ENCODE data around the gene PROK1.

DNA sequence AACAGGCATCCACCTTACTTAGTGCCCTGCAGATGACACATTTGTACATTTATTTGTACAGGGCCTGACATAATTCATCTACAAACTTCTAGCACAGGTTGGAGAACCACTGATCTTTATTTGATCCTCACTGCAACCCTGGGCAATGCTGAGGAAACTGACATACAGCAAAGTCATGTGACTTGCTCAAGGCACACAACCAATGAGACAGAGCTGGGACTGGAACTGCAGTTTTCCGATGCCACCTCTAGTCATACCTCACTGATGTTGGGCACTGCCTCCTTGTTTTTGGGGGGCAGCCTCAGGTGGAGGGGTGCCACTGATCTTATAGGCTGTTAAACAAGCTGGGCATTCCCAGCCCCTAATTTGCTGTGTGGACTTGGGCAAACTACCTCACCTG is 3.4 kb downstream of the PROK1 start:
- TF ChIP-seq, protein P1, sequence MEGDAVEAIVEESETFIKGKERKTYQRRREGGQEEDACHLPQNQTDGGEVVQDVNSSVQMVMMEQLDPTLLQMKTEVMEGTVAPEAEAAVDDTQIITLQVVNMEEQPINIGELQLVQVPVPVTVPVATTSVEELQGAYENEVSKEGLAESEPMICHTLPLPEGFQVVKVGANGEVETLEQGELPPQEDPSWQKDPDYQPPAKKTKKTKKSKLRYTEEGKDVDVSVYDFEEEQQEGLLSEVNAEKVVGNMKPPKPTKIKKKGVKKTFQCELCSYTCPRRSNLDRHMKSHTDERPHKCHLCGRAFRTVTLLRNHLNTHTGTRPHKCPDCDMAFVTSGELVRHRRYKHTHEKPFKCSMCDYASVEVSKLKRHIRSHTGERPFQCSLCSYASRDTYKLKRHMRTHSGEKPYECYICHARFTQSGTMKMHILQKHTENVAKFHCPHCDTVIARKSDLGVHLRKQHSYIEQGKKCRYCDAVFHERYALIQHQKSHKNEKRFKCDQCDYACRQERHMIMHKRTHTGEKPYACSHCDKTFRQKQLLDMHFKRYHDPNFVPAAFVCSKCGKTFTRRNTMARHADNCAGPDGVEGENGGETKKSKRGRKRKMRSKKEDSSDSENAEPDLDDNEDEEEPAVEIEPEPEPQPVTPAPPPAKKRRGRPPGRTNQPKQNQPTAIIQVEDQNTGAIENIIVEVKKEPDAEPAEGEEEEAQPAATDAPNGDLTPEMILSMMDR (conservative IDR thresholded peaks at IDR 0.05; ENCODE audit: low read depth, low read length), result no peak
- TF ChIP-seq EZH2 (IDR thresholded peaks at IDR 0.05; ENCODE audit: low read length, unreplicated experiment), result no peak
- TF ChIP-seq EZH2phosphoT487 (IDR thresholded peaks at IDR 0.05; ENCODE audit: borderline replicate concordance, low read length), result no peak
